Measurements from ENCODE around the gene UBAC2. TPM values are rescaled to one million over a fixed set of nuclear protein-coding genes. Genes with fewer than 3 reads are reported as not detected.
A peak's percentile ranks its signal among the peaks of the same experiment; 100 is the strongest.

Gene UBAC2
- total RNA-seq, 1 donor from 2014 or later: 63.5 TPM

DNA sequence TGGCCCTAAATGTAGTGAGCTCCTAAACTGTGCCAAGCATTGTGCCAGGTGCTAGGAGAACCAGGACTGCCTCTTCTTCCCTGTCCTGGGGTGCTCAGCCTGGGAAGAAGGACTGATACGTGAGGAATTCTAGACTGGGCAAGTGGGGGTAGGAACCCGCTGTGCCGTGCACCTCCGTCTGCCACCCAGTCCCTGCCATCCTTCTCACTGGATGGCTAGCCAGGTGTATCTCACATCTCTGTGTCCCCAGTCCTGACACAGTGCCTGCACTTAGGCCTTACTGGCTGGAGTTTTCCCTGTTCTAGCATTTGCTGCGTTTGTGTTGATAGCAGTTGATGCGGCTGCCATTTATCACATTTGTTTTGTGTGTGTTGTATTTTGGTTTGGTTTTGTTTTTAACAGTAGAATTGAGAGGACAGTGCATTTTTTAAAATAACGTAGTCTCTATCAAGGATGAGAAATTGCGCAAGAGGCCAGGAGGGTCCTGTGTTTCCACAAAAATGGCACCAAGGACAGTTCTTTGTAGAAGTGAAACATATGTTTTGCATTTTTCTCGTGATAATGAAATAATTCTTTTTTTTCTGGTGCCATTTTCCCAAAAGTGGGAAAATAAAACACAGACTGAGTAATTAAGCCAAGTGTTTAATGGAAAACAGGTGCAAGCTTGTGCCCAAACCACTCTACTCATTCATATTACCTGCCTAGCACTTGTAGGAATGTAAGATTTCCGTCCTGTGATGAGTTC is 111.3 kb downstream of the UBAC2 start:
- DNase-seq (ENCODE audit: low read depth): no peak

- DNase-seq (ENCODE audit: low read depth): peak; percentile 88
Observed at GRCh38 chr13:99312493-99312883, 111.8 kb downstream of the UBAC2 start.

DNA sequence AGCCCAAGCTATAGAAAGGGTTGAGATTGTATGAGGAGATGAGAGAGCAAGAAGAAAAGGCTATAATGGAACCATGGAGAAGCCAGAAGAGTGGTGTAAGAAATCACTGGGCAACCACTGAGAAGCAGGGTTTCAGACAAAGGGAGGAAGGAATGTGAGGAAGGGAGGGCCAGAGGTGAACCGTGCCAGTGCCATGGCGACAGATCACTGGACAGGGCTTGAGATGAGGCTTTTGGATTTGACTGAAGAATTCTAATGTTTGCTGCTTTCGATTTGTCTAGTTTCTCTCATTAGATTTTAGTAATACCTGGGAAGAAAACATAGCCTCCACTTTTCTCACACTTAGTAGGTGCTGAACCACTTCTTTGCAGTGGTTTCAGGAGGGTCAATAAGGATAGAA is 112.8 kb downstream of the UBAC2 start:
- peak; percentile 53 for DNase-seq (ENCODE audit: low read depth)

- DNase-seq (ENCODE audit: low read depth): no peak
Observed at GRCh38 chr13:99313941-99314340, 113.3 kb downstream of the UBAC2 start.

DNA sequence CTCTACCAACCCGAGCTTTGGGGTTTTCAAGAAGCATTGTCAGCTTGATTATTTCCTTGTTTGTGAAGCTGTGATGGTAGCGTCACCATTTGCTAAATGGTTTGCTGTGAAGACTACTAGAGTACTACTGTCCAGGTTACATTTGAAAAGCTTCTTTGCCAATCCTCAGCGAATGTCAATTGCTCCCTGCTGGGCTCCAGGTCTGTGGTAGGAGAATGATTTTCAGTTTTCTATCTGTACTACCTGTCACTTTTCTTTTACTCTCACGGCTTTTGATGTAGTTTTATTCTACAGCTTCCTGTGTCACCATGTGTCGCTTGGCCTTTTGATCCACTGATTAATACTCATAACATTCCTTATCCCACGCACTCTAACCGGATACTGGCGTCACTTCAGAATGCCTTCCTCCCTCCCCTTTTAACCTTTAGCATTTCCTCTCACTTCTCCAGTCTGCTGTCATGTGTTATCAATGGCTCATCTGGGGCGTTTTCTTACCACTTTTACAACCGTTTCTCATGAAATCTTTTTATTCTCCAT is 114.1 kb downstream of the UBAC2 start:
- DNase-seq (ENCODE audit: low read depth): no peak

- no peak for DNase-seq (ENCODE audit: low read depth)
Observed at GRCh38 chr13:99315186-99315585, 114.5 kb downstream of the UBAC2 start.

DNA sequence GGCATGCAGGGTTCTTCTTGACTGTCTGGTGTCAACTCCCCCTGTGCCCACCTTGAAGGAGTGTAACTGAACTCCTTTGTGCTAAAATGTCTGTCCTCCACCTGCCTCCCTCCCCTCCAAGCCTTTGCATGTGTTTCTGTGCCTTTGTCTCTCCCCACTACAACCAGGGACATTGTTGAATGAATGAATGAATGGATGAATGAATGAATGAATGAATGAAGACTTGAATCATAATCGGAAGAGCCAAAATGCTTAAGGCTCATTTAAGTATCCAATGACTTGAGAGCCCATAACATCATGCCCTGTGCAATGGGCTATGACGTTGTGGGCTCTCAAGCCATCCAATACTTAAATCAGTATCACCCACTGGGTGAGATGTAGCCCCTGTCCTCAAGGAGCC is 115.6 kb downstream of the UBAC2 start:
- DNase-seq (ENCODE audit: low read depth): no peak

DNA sequence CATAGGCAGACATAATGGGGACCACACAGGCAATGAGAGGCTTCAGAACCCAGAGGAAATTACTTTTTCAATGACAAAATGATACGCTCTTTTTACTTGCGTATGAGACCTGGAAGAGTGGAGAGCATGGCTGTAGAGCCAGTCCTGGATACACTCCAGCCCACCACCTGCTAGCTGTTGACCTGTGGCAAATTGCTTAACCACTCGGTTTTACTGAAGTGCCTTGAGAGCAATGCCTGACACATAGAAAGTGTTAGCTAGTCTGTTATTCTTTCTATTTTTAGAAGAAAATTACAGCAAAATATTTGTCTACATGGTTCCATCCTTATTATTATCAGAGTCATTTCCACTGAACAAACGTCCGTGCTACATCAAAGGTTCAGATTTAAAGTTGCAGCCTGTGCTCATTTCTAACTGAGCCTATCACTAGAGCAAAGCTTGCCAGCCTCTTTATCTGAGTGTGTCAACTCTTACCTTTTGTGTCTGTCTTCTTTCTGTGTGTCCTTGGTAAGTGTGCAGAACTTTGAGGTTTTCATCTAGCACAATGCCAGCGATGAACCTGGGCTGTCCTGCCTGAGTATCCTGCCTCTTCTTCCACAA is 116.1 kb downstream of the UBAC2 start:
- no peak for DNase-seq (ENCODE audit: low read depth)

DNA sequence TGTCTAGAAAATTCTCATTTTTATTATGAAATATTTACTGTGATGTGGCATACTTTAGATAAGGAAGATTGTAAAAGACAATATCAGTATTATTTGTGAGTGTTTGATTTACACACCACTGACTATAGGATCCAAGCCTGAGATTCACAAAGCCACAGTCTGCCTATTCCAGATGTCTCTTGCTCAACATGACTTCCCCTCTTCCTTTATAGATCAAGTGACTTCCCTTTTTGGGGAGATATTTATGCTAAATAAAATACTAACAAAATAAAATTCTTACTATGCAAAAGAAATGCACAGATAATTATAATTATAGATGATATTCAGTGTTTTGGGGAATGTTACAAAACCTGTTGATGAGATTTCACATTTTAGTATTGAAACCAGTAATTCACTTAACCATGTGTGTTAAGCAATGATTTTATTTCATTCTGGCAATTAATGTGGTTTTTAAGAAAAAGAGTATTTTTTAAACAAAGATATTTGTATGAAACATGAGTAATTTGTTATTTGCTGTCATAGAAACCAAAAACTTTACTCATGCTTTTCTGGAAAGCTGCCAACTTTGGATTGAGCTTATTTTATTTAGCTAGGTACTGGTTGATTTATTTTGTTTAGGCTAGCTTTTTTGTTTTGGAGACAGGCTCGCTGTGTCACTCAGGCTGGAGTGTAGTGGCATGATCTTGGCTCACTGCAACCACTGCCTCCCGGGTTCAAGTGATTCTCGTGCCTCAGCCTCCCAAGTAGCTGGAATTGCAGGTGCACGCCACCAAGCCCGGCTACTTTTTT is 120.2 kb downstream of the UBAC2 start:
- DNase-seq (ENCODE audit: low read depth): peak; percentile 74

DNA sequence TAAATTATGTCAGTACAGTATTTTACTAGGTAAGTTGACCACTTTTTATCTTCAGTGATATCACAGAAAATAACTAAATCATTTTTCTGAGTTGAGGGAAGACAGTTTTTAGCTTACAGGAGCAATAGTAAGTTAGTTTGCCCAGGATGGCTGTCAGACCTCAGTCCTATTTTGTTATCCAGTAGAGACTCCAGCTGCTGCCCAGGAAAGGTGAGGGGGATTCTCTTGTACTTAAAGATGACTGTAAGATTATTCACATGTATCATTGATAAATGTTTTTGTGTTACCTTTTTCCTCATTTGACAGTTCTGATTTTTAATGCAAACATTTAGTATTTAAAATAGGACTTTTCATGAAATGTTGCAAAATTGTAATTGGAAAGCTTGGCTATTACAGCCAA is 121.1 kb downstream of the UBAC2 start:
- no peak for DNase-seq (ENCODE audit: low read depth)

- peak; percentile 55 for DNase-seq (ENCODE audit: low read depth)
Observed at GRCh38 chr13:99322297-99323103, 121.8 kb downstream of the UBAC2 start.

GRCh38 chr13:99323488-99323887 is 122.8 kb downstream of the UBAC2 start:
- no peak for DNase-seq (ENCODE audit: low read depth)

DNA sequence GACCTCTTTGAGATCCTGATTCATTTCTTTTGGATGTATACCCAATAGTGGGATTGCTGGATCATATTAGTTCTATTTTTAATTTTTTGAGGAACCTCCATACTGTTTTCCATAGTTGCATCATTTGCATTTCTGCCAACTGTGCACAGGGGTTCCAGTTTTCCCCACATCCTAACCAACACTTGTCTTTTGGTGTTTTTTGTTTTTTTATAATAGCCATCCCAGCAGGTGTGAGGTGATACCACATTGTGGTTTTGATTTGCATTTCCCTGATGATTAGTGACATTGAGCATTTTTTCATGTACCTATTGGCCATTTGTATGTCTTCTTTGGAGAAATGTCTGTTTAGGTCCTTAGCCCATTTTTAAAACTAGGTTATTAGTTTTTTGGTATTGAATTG is 125.4 kb downstream of the UBAC2 start:
- DNase-seq (ENCODE audit: low read depth): no peak

DNA sequence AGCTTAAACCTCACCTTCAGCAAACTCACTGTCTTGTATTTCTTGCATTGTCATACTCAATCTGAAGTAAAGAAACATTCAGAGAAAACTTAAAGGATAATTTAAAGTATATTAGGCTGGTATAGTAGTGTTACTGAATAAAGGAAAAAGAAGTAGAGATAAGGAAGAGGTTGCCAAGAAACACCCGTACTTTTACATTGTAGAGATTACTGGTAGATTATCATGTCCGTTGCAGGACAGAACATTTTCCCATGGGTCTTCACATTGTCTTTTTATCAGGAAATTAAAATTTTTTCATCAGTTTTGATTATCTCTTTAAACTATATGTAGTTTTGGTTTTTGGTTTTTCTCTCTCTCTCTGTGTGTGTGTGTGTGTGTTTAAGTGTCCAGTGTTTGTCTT is 126.5 kb downstream of the UBAC2 start:
- no peak for DNase-seq (ENCODE audit: low read depth)

DNA sequence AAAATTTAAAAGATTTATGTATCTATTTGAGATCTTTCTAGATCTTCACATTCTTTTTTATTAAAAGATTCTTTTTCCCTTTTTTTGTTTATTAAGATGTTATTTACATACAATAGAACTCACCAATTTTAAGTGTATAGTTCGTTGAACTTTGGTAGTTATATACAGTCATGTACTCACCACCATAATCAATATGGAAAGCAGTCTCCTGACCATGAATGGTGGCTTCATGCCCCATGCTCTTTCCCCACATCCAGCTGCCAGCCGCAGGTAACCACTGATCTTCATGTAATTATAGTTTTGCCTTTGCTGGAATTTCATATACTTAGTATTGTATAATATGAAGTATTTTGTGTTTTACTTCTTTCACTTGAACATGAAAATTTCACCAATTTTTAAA is 127.1 kb downstream of the UBAC2 start:
- no peak for DNase-seq (ENCODE audit: low read depth)

- DNase-seq (ENCODE audit: low read depth): no peak
Observed at GRCh38 chr13:99329477-99329876, 128.8 kb downstream of the UBAC2 start.

- DNase-seq (ENCODE audit: low read depth): no peak
Observed at GRCh38 chr13:99330942-99331341, 130.3 kb downstream of the UBAC2 start.

GRCh38 chr13:99331881-99332293 is 131.2 kb downstream of the UBAC2 start:
- DNase-seq (ENCODE audit: low read depth): no peak

DNA sequence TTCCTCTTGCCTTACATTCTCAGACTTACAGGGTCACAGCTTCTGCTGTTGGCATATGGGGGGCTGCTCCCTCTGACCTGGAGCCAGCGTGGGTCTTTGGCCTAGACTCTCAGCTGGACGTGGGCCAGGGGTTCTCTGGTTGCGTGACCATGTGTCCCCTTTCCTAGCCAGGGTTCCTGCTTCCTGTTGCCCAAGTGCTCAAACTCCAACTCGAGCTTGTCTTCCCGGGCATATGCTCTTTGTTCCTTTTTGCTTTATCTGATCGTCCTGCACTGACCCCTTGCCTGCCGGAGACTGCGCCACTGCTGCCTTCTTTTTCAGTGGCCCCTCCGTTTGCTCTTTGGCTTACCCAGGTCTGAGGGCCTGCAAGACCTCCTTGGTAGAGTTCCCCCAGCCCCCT is 131.8 kb downstream of the UBAC2 start:
- DNase-seq (ENCODE audit: low read depth): no peak

- no peak for DNase-seq (ENCODE audit: low read depth)
Observed at GRCh38 chr13:99334221-99334620, 133.6 kb downstream of the UBAC2 start.

DNA sequence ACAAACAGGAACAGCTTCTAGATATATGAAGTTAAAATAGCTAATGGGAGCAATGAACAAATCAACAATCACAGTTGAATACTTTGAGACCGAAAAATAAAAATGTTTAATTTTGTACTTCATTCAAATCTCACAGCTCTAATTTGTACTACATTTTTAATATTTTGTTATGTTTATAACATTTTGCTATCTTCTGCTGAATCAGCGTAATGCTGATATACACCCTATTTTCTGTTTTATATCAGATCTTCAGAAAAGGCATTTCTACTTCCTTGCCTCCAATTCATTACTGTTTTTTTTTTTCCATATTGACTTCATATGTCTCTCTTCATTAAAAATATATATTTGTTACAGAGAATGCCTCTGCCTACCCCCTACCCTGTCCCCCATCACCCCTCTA is 134.4 kb downstream of the UBAC2 start:
- DNase-seq (ENCODE audit: low read depth): no peak

DNA sequence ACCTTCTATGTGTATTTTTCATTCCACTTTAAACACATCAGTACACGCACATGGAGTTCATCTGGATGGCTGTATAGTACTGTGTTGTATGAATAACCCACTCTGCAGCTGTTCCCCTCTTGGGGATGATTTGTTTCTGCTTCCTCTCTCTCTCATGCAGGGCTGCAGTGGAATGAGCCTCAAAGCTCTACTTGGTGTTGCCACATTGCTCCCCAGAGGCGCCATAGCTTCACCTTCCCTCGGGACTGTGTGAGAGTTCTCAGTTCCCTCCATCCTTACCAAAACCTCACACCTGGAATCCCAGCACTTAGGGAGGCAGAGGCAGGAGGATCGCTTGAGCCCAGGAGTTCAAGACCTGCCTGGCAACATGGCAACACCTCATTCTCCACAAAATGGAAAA is 134.9 kb downstream of the UBAC2 start:
- no peak for DNase-seq (ENCODE audit: low read depth)

Measured in renal cortical epithelial cell (primary cell).